Occipital lobe (tissue), 2 donors: Measurements from ENCODE around the gene SMAP2. TPM values are rescaled to one million over a fixed set of nuclear protein-coding genes. Genes with fewer than 3 reads are reported as not detected.
"Not testable (repeated sequence)": the region's sequence is repeated elsewhere in the genome, so short reads cannot be mapped to it uniquely, and the experiment has no call there.

Experiments
- DNase-seq: peaks from one replicate; lab custom pipeline; 2025; lab: John Stamatoyannopoulos, UW
- total RNA-seq: library from RNA; depleted of rRNA; stranded (reverse); fragments of >200 nt; gene quantifications from one replicate; pipeline ENCODE4 v1.2.3, GENCODE V29; 2014

The SMAP2 gene
- total RNA-seq = 24.6 TPM

GRCh38 chr1:40373323-40374283 lies at the start of gene SMAP2:
Gene SMAP2, plus strand, starts transcription at chr1:40373727. Its CDS starts 394 bp downstream, at chr1:40374121.
- peak; percentile 95 for DNase-seq

GRCh38 chr1:40331403-40331802 lies 42.1 kb upstream of the SMAP2 start:
- DNase-seq = not testable (repeated sequence)

GRCh38 chr1:40332695-40333094 lies 40.8 kb upstream of the SMAP2 start:
- DNase-seq = no peak

DNA sequence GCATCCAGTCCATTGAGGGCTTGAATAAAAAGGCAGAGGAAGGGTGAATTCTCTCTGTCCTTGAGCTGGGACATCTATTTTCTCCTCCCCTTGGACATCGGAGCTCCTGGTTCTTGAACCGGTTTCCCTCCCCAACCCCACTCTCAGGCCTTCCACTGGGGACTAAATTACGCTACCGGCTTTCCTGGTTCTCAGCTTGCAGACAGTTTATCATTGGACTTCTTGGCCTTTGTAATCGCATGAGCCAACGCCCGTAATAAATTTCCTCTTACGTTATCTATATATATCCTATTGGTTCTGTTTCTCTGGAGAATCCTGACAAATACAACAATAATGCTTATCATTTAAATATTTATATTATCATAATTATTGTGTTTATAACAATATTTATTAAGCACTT lies 36.1 kb upstream of the SMAP2 start:
- DNase-seq = no peak

- DNase-seq = peak; percentile 18
Measured at GRCh38 chr1:40338745-40339419, 34.6 kb upstream of the SMAP2 start.

- DNase-seq = no peak
Measured at GRCh38 chr1:40339420-40340323, 33.9 kb upstream of the SMAP2 start.

- DNase-seq = no peak
Measured at GRCh38 chr1:40341491-40342380, 31.8 kb upstream of the SMAP2 start.

DNA sequence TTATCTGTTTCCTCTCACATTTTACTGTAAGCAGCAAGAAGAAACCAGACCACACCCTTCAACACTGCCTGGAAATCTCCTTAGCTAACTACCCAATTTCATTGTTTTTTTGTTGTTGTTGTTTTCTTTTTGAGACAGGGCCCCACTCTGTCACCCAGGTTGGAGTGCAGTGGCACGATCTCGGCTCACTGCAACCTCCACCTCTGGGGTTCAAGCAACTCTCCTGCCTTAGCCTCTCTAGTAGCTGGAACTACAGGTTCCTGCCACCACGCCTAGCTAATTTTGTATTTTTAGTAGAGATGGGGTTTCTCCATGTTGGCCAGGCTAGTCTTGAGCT lies 31.2 kb upstream of the SMAP2 start:
- not testable (repeated sequence) for DNase-seq

- no peak for DNase-seq
Measured at GRCh38 chr1:40344597-40344996, 28.9 kb upstream of the SMAP2 start.

DNA sequence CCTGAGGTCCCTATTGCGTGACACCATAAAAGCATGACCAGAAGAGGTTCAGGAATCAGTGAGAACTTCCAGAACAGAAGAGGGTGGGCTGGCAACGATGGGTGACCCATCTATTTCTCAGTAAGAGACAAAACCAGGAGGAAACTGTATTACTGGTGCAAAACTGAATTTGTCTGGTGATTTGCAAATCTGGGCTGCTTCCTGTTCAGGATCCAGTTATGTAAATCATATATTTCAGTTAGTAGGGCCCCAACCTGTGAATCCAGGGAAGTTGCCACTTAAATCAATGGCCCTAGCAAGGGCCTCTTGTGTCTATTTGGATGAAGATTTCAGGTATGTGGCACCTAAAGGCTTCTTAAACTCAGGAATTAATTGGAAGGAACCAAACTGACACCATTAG lies 23.1 kb upstream of the SMAP2 start:
- DNase-seq = no peak

DNA sequence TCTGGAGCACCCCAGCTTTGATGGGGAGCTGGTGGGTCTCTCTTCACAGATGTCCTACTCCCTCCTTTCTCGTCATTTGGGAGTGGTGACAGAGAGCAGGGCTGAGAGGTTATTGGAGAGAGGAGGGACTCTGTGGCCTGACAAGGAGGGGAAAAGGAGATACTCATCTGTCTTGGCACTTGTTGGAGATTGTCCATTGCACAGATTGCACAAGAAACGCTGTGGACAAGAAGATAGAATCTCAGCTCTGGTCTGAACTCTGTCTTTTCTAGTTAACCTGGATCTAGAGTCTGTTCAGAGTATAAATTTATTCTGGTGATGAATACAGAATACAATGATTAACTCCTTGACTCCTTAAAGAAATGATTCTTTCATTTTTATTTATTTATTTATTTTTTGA lies 22.4 kb upstream of the SMAP2 start:
- no peak for DNase-seq

DNA sequence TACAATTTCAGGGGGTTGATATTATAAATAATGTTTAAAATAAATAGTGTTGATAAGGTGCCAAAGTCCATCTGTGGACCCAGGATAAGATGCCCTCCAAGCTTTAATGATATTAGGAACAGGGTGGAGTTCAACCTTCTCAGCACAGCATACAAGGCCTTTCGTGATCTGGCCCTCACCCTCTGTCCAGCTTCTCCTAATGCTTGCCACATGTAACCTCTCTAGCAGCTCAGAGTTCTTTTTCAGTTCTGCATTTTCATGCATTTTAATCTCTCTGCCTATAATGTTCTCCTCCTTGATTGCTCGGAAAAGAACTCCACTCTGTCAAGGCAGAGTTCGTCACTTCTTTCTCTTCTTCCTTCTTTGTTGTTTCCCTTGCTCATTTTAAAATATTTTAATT lies 21.4 kb upstream of the SMAP2 start:
- DNase-seq = no peak

GRCh38 chr1:40353082-40353481 lies 20.4 kb upstream of the SMAP2 start:
- DNase-seq = no peak

DNA sequence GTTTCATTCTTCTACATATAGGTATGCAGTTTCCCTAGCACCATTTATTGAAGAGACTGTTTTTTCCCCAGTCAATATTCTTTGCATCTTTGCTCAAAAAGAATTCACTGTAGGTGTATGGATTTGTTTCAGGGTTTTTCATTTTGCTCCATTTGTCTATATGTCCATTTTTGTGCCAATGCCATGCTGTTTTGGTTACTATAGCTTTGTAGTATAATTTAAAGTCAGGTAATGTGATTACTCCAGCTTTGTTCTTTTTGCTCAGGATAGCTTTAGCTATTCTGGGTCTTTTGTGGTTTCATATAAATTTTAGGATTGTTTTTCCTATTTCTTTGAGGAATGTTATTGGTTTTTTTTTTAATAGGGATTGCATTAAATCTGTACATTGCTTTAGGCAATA lies 15.9 kb upstream of the SMAP2 start:
- DNase-seq = no peak

DNA sequence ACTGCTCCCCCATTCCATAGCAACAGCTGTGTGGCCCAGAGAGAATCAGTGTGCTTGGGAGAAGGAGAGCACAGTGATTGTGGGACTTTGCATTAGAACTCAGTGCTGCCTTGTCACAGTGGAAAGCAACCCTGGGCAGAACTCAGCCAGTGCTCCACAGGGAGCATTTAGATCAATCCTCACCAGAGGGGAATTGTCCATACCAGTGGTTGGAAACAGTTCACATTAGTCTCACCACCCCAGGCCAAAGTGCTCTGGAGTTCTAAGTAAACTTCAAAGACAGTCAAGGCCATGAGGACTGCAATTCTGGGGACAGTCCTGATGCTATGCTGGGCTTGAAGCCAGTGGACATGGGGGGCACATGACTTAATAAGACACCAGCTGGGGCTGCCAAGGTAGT lies 12.9 kb upstream of the SMAP2 start:
- no peak for DNase-seq

GRCh38 chr1:40361201-40361600 lies 12.3 kb upstream of the SMAP2 start:
- DNase-seq = no peak

GRCh38 chr1:40361637-40362036 lies 11.9 kb upstream of the SMAP2 start:
- no peak for DNase-seq

- DNase-seq = no peak
Measured at GRCh38 chr1:40362199-40362598, 11.3 kb upstream of the SMAP2 start.

DNA sequence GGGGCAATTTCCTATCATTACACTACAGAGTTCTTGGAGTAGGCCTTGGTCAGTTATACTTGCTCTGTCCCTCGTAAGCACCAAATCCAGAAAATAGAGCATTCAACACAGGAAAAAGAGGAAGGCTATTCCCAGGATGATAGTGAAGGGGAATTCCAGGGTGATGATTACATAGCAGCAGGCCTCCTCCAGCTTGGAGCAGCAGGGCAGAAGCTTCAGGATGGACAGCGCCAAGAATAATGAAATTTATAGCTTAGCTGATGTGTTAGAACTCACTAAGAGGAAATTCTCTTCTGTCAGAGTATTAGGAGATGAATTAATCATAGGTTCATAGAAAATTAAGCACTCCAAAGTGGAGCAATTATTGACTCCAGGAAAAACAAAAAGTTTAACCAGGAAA lies 10.8 kb upstream of the SMAP2 start:
- no peak for DNase-seq

- no peak for DNase-seq
Measured at GRCh38 chr1:40363721-40364120, 9.8 kb upstream of the SMAP2 start.
